H4 (cell line): ENCODE measurements around the gene CTXN1. TPM values are rescaled to one million over a fixed set of nuclear protein-coding genes. Genes with fewer than 3 reads are reported as not detected.
"Not testable (repeated sequence)": the region's sequence is repeated elsewhere in the genome, so short reads cannot be mapped to it uniquely, and the experiment has no call there.

ENCODE experiments used
- DNase-seq: peaks from one replicate; pipeline ENCODE4 v3.0.0-alpha.2; 2015; ENCODE audit warnings: low spot score
- total RNA-seq: library from RNA; depleted of rRNA; stranded (reverse); fragments of >200 nt; shearing (Covaris generic); gene quantifications from 2 replicates; pipeline ENCODE4 v1.2.3, GENCODE V29; 2014; rRNA removed

The CTXN1 gene
- total RNA-seq, result 3.6 and 11.5 TPM in 2 replicates

DNA sequence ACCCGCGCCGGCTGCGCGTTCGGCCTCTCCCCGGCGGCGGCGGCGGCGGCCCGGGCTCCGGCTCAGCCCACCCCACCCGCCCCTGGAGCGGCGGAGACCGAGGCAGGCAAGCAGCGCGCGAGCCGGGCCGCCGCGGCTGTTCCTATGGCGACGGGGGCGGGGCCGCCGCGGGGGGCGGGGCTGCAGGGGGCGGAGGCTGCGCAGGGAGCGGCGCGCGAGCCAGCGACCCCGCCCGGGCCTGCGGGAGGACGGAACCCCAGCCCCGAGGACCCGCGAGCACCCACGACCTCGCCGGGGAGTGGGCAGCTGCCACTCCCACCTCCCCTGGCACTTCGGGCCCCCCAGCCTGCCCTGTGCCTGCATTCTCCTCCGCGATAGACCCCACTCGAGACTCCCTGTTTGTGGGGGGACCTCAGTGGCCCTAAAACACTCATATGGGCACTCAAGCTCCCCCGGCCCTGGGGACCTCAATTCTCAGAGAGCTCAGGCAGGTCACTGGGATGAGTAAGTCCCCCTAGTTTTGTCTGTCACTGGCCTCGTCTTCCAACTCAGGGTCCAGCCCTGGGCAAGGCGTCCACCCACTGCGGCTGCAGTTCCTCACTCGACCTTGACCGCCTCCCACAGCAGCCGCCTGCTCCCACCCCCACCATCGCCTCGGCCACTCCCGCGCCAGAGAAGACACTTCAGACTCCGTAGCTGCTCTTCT is at the start of gene CTXN1:
CTXN1 (minus strand) TSS at position 115 of the 706 bp plus-strand sequence. CDS start 597 bp downstream, outside the sequence.
- no peak for DNase-seq

DNA sequence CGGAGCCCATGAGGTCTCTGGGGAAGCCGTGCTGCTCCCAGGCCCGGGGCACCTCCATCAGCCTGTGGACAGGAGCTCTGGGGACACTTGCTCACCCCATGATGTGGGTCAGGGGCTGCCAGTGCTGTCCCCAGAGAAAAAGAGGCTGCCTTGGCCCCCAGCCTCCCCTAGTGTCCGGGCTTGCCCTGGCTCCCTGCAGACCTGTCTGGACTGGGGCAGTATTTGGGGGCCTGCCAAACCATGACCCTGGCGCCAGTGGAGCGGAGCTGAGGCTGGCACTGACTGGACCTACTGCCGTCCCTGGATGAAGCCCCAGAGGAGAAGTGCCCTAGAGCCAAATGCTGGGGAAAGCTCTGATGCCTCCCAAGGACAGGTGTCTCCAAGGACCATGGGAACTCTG is 49.1 kb upstream of the CTXN1 start:
- no peak for DNase-seq

DNA sequence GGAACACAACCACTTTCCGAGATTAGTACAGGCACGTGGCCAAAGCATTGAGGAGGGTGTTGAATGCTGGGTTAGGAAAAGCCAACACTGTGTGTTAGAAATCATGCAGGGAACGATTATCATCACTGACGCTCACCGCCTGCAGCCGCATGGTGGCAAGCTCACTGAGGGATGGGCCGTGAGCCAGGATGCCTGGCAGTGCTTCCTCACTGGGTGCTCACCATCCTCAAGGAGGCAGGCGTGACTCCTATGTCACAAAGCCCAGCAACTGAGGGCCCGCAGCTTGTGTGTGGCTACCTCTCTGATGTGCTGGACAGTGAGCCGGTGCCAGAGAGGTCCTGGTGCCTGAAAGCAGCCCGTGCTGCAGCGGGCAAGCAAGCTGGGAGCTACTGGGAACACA is 47.9 kb upstream of the CTXN1 start:
- DNase-seq, result no peak

DNA sequence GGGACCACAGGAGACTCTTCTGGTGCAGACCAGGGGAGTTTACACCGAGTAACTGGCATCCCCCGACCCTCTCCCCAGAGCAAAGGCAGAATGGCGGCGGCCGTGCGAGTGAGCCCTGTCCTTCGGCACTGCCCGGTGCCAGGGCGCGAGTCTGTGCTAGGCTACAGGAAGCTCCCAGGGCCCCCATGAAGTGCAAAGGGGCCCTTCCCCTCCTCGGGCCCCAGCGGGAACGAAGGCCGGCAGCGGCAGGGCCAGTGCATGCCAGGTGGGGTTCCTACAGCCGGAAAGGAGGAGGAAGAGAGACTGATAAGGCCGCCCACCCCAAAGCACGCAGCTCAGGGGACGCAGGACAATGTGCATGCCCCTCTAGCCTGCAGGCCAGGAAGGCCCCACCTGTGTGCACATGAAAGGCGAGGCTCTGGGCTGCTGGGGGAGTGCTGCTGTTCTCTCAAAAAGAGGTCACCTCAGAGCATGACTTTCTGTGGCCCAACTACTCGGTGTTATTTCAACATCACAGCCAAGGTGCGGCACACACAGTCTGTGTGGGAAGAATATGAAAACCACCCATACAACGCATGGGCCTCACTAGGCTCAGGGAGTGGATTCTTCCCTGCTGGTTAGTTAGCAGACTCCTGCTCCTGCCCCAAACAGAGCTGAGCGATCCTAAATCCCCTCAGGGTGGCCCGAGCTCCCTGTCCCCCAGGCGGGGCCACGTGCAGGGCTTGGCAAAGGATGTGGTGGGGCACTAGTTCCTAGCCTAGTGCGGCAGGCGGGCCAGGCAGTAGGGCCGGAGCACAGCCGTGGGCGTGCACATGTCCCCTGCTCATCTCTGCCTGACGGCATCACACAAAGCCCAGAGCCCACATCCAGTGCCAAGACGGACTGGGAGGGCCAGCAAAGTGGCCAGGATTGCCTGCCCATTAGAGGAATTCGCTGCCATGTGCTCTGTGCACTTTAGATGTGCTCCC is 45.9 kb upstream of the CTXN1 start:
- no peak for DNase-seq

DNA sequence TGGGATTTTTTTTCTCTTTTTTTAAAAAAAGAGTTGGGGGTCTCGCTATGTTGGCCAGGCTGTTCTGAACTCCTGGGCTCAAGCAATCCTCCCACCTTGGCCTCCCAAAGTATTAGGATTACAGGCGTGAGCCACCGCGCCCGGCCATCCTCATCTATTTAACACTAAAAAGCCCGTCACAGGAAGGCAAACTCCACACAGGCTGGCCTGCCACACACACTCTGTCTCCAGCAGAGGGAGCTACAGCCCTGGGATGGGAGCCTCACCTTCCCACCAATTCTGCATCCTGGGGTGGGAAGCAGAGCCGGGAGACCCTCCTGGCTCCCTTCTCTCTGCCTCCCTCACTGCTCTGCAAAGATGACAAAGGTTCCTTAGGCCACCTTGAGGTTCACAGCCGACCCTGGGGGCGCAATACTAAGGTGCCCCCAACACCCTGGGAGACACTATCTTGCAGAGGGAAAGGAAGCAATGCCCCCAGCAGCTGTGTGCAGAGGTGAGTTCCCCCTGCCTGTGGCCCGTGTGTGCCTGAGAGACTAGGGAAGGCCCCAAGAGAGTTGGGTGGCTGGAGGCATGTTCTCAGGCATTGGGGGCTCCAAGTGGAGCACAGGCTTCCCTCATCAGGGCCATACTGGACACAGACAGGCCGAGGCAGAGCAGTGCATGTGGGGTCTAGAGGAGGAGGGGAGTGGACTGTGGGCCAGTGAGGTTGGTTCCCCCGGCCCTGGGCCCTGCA is 44.9 kb upstream of the CTXN1 start:
- no peak for DNase-seq

DNA sequence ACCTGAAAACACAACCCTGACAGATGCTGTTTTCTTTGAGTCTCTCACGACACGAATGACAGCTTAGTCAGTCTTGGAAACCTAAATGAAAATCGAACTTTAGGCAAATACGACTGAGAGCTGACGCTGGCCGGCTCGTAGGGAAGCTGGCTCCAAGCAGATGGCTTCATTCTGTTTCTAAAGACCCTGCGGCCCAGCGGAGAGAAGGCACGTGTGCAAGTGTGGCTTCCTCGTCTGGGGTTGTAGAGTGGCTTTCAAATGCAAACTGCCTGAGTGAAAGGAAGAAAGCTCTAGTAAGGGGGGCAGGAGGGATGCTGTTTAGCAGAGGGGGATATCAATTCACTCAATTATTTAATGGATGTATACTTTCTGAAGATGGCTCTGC is 43.6 kb upstream of the CTXN1 start:
- no peak for DNase-seq

DNA sequence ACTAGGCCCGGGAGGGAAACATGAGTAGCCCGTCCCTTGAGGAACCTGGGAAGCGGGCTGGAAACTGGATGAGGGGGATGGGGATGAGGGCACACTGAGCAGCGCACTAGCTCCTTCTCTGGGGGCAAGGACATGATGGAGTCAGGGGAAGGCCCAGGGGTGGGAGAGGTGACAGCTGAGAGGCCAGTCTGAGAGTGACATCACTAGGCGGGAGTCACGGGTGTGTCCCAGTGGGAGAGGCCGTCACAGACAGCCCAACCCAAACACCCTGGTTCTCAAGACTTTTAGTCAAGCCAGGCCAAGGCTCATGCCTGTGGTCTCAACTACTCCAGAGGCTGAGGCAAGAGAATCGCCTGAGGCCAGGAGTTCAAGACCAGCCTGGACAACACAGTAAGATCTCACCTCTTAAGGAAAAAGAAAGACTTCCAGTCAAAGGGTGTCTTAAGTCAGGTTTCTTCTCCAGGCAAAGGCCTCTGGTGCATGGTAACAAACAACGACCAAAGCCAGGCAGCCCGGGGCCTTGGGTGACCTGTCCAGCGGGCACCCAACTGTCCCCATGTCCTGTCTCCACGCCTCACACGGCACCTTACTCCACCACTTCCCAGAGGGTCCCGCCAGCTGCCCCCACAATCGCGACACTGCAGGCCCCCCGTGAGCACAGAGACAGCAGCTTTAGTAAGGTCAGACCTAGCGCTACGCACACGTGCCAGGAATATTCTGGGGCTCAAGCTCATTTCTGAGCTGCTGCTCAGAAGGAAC is 43.0 kb upstream of the CTXN1 start:
- no peak for DNase-seq

DNA sequence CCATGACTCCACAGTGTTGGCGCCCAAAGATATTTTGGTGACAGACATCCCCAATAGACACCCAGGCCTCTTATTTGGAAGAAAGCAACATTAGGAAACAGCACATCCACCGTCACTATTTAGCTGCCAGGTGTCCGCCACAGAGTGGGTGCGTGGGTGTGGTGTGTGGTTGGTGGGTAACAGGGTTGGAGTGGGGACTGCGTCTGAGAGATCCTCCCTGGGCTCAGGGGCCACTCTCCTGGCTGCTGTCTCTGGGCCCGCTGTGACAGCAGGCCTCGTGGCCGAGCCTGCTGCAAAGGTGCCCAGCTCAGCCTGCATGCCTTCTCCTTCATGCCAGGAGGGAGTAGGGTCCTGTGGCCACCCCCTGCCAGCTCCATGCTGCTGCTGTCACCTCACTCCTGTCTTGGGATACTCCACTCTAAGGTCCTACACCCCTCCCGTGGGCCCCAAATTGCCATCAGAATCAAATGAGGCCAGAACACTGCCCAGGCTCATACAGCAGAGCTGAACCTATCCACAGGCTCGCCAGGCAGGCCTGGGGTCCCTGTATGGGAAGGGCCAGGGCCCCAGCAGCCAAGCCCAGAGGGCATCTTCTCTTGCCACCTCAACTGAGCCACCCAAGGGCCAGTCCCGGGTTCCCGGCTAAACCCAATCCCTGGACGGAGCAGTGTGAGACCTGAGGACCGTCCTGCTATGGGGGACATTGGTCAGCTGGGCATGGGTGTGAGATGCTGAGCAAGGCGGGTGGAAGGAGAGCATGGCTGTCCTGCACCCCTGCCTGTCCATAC is 42.3 kb upstream of the CTXN1 start:
- DNase-seq, result no peak

DNA sequence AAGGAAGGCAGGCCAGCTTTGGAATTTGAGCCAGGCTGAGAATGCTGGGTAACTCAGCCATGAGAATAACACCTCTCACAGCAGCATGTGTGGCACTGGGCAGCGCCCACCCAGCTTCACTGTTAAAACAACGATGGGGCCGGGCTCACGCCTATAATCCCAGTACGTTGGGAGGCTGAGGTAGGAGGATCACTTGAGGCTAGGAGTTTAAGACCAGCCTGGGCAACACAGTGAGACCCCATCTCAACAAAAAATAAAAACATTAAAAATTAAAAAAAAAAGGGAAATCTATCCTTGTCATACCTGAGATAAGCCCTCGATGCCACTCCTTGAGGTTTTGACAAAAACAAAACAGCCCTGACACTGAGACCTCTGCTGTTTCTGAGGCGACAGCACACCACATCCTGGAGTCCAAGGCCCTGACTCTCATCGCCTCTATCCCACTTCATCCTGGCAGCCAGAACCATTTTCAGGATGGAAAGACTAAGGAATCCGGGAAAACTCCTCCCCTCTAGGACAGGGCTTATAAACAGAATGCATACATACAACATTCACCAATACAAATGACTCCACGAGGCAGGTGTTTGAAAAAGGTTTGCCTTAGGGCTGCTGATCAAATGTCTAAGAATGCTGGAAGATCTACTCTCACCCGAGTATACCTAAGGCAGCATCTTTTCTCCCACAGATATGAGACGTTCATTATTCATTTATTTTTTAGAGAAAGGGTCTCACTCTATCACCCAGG is 40.2 kb upstream of the CTXN1 start:
- DNase-seq, result no peak

DNA sequence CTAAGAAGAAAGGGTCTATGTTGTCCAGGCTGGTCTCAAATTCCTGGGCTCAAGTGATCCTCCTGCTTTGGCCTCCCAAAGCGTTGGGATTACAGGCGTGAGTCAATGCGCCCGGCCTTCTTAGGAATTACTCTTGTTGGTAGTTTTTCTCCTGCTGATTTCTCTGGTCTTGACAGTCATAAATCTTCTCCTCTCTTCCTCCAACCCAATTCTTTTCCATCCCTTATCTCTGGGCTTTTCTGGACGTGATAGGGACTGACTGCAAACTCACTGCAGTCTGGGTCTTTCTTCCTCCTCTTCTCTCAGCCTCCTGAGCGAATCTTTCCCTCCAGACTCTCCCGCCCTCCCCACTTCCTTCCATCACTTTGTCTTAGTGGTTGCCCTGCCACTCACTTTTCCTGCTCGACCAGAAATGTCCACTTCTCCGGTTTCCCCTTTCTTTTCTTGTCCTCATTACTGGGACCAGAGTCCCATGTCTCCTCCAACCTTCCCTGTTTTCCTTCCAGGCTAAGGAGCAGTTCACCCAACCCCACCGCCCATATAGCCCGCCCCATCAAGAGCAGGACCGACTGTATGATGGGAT is 39.4 kb upstream of the CTXN1 start:
- no peak for DNase-seq

DNA sequence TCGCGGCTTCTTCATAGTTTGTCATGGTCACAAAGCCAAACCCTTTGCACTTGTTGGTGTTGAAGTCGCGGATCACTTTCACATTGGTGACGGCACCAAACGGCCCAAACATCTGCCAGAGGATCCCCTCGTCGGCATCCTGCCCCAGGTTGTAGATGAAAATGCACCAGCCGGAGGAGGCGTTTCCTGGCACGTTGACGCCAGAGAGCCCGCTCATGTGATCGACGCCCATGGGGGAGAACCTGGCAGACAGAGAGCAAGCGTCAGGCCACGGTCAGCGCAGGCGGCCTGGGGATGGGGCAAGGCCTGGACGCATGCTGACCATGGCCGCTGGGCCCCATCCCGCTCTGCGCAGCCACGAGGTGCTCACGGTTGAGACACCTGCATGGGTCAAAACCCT is 37.6 kb upstream of the CTXN1 start:
- DNase-seq, result no peak

DNA sequence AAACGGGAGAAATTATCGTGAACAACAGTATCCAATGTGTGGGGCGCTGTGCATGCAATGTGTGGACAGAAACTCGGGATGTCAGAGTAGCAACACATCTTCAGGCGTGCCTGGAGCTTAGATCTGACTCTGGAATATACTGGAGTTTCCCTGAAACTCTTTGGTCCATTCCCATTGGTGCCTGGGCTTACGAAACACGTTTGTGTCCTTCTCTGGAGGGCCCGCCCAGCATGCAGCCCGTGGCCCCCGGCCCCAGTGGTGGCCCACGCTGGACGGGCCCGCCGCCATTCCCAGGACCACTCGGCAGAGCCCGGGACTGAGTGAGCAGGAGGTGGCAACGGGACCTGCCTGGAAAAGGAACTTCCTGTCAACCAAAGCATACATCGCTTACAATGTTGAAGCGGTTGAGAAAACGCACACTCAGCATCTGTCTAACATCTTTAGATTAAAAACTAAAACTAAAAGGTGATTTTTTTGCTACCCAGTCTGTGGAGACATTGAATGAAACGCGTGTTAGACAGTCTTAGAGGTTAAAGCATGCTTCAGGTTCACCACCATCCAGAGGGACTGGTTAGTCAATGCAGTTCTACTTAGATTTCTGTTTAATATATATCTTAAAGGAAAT is 36.8 kb upstream of the CTXN1 start:
- no peak for DNase-seq

DNA sequence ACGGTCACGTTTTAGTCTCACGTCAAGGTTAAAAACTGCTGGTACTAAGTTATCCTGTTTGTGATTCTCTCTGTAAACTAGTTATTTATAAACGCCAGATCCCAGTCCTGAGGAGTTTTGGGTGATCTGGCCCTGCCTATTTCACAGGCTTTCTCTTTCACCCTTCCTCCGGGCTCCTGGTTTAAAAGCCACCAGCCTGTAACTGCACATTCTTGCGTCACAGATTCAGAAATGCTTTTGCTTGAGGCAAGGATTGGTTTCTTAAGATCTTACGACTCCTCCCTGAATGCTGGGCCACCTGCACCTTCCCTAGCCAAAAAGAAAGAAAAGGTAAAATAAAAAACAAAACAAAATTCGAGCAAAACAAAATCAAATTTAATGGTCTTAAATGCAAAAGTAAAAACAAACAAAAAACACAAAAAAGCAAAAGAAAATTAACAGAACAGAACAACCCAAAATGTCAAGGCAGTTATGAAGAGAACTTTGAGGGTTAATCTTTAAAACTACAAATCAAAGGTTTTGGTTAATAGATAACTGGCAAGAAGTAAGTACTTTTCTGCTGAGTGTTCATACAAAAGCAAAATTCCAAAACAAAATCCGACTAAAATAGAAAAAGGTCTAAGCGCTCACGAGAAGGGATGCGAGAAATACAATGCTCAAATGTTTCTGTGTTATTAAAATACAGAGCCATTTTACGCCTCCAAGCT is 36.1 kb upstream of the CTXN1 start:
- DNase-seq, result no peak

DNA sequence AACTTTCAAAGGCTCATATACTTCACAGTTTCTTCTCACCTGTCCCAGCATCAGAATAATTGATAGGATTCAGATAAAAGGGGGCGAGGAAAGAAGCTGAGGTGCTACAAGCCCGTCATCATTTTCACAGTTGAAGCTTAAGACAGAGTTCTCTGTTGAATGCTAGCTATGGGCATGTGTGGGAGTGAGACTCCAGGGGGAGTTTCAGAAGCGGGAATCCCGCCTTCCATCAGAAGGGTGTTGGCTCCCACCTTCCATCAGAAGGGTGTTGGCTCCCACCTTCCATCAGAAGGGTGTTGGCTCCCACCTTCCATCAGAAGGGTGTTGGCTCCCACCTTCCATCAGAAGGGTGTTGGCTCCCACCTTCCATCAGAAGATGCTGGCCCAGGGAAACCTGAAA is 35.1 kb upstream of the CTXN1 start:
- DNase-seq, result not testable (repeated sequence)

DNA sequence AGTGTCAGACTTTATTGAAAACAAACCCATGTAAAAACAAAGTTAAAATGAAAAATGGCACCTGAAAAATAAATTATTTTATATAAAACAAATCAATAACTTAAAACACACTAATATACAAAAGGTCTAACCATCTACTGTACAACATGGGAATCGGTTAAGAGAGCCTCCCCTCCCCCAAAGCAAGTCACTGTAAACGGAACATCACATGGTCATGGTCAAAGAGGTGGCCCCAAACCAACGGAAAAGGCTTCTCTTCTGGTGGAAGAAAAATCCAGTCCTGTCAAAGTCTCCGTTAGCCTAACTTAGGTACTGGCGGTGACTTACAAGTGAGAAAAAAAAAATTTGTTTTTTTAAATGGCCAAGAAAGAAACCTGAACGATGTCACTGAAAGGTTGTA is 33.3 kb upstream of the CTXN1 start:
- DNase-seq, result no peak

DNA sequence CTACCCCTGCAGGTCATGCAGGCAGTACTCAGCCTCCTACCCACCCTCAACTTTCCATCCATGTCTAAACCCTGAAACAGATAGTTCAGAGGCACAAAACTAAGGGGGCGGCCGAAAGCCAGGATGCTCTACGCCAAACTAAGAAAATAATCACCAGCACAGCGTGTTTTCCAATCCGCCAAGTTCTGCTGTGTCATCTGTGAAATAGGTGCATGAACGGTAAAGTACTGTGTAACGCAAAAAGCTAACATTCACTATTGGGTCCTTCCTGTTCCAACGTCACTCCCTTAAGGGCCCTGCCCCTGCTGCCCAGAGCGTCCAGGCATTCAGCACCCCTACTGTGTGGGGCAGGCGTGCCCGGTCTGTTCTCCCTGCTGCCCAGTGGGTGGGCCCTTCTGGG is 29.8 kb upstream of the CTXN1 start:
- no peak for DNase-seq

DNA sequence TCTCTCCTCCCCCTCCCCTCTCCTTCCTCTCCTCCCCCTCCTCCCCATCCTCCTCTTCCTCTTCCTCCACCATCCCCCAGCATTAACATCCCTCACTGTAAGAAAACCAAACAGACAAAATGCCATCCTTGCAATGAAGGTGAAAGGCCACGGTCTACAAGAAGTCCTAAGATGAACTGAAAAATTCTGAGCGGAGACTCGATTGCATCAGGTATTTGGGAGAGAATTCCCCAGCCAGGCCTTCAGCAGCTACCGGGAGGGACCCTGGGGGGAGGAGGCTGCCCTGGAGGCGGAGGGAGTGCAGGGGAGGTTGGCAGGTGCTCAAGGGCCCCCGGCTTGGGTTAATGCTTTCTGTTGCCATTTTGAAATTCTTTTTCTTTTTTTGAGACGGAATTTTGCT is 27.6 kb upstream of the CTXN1 start:
- DNase-seq, result no peak

DNA sequence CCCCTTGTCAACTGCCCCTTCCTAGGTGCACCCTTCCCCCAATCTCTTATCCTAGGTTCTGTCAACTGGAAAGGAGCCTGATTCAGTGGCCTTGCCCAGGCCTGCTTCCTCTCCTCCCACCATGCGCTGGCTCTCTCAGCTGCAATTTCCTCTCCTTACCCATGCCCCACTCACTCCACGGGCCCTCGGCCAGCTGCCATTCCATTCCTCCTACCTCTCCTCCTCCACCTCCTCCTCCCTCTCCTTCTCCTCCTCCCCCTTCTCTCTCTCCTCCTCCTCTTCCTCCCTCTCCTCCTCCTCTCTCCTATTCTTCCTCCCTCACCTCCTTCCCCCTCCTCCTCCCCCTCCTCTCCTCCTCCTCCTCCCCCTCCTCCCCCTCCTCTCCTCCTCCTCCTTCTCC is 27.1 kb upstream of the CTXN1 start:
- DNase-seq, result no peak

DNA sequence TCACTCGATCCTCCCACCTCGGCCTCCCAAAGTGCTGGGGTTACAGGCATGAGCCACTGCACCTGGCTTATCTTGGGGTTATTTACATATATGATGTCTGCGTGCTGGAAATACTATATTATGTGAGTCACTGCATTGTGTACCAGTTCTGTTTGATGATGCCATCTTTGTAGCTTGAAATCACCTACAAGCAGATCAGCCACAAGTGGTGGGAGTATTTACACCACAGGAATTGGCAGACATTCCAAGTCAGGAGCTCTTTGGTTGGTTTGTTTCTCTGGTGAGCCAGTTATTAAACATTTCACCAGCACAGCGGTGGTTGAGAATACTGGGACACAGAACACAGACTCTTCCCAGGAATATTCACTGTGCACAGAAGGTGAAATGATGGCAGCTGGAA is 22.0 kb upstream of the CTXN1 start:
- peak; percentile 55 for DNase-seq
